KMS-11 (cell line): ENCODE measurements around the gene ARFGEF3.

ENCODE experiments used
- H2AFZ ChIP-seq: fragments of 200-600 bp; sonication (generic); 2 replicates; pipeline ENCODE4 v1.6.1; 2016; ENCODE audit warnings: antibody characterized with exemption, mixed run types, low read depth
- H3K27ac ChIP-seq: fragments of 200-600 bp; sonication (generic); 2 replicates; pipeline ENCODE4 v1.6.1; 2016; ENCODE audit warnings: mild to moderate bottlenecking, mixed run types
- H3K27me3 ChIP-seq: fragments of 200-600 bp; sonication (generic); 2 replicates; pipeline ENCODE4 v1.6.1; 2017; ENCODE audit warnings: mild to moderate bottlenecking, low read depth, mixed run types, moderate library complexity; ENCODE audit not compliant: insufficient read depth
- H3K36me3 ChIP-seq: fragments of 200-600 bp; sonication (generic); 2 replicates; pipeline ENCODE4 v1.6.1; 2017; ENCODE audit warnings: mild to moderate bottlenecking, mixed run types; ENCODE audit not compliant: insufficient read depth
- H3K4me1 ChIP-seq: fragments of 200-600 bp; sonication (generic); 2 replicates; pipeline ENCODE4 v1.6.1; 2016; ENCODE audit warnings: mild to moderate bottlenecking, low read depth, mixed run types; ENCODE audit not compliant: poor library complexity, severe bottlenecking
- H3K4me2 ChIP-seq: fragments of 200-600 bp; sonication (generic); 2 replicates; pipeline ENCODE4 v1.7.0; 2016; ENCODE audit warnings: mild to moderate bottlenecking, mixed run types
- H3K4me3 ChIP-seq: fragments of 200-600 bp; sonication (generic); IDR thresholded peaks from 2 replicates; pipeline ENCODE4 v1.6.1; 2017; ENCODE audit warnings: low read depth, low read length, mixed read lengths; ENCODE audit not compliant: insufficient read depth
- H3K79me2 ChIP-seq: fragments of 200-600 bp; sonication (generic); 2 replicates; pipeline ENCODE4 v1.6.1; 2016; ENCODE audit warnings: low read depth, mixed run types; ENCODE audit not compliant: insufficient read depth
- H3K9ac ChIP-seq: fragments of 200-600 bp; sonication (generic); 2 replicates; pipeline ENCODE4 v1.6.1; 2016; ENCODE audit warnings: mild to moderate bottlenecking, mixed run types
- H4K20me1 ChIP-seq: fragments of 200-600 bp; sonication (generic); 2 replicates; pipeline ENCODE4 v1.6.1; 2016; ENCODE audit warnings: mild to moderate bottlenecking, mixed run types; ENCODE audit not compliant: insufficient read depth
- TF ChIP-seq, protein P1 (sequence below): fragments of 200-600 bp; sonication (generic); conservative IDR thresholded peaks from 2 replicates; pipeline ENCODE4 v1.6.1; 2017; ENCODE audit warnings: low read depth, mild to moderate bottlenecking, antibody characterized with exemption, low read length, moderate library complexity, mixed read lengths

ARFGEF3 gene

DNA sequence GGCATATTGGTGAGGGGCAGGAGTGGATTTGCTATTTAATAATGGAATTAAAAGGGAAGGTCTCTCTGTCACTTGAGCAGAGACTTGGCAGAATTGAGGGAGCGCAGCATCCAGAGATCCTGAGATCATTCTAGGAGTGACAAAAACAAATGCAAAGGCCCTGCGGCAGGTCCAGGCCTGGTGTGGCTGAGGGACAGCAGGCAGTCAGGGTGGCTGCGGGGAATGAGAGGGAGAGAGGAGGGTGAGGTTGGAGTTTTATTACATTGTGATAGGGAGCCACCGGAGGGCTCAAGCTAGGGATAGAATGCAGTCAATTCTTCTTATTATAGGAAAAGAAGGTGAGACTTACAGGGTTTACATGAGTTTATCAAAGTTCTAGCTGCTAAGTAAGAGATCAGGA, 116.1 kb downstream of the ARFGEF3 start:
- Histone ChIP-seq H4K20me1 (no peaks in the 10 kb centered on the region), H3K4me3 (no peak overlapping the region), H3K27me3 (no peaks in the 10 kb centered on the region), H3K27ac (no peak overlapping the region), H2AFZ (no peak overlapping the region), H3K4me1 (no peaks in the 10 kb centered on the region), H3K79me2 (no peaks in the 10 kb centered on the region), H3K36me3 (no peaks in the 10 kb centered on the region), H3K9ac (no peak overlapping the region), H3K4me2 (no peak overlapping the region)
- TF ChIP-seq, protein P1, sequence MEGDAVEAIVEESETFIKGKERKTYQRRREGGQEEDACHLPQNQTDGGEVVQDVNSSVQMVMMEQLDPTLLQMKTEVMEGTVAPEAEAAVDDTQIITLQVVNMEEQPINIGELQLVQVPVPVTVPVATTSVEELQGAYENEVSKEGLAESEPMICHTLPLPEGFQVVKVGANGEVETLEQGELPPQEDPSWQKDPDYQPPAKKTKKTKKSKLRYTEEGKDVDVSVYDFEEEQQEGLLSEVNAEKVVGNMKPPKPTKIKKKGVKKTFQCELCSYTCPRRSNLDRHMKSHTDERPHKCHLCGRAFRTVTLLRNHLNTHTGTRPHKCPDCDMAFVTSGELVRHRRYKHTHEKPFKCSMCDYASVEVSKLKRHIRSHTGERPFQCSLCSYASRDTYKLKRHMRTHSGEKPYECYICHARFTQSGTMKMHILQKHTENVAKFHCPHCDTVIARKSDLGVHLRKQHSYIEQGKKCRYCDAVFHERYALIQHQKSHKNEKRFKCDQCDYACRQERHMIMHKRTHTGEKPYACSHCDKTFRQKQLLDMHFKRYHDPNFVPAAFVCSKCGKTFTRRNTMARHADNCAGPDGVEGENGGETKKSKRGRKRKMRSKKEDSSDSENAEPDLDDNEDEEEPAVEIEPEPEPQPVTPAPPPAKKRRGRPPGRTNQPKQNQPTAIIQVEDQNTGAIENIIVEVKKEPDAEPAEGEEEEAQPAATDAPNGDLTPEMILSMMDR = no peak

DNA sequence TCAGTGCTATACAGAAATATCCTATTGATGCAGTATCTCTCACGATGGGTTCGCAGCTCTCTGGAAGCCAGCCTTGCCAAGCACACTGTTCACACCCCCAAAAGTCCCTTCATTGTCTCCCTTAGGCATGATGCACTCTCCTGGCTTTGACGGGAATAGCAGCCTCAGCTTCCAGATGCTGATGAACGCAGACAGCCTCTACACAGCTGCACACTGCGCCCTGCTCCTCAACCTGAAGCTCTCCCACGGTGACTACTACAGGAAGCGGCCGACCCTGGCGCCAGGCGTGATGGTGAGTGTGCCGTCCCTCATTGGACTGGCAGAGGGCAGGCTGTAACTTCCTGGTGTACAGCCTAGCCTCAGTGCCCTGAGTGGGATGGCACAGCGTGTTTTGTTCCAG, 116.6 kb downstream of the ARFGEF3 start:
- TF ChIP-seq, protein P1 = no peak
- H3K9ac ChIP-seq = no peak overlapping the region
- H3K27me3 ChIP-seq = no peaks in the 10 kb centered on the region
- no peak overlapping the region for H3K4me2 ChIP-seq
- no peaks in the 10 kb centered on the region for H3K4me1 ChIP-seq
- no peak overlapping the region for H3K4me3 ChIP-seq
- H2AFZ ChIP-seq = no peak overlapping the region
- H3K36me3 ChIP-seq = no peaks in the 10 kb centered on the region
- no peaks in the 10 kb centered on the region for H3K79me2 ChIP-seq
- H3K27ac ChIP-seq = no peak overlapping the region
- no peaks in the 10 kb centered on the region for H4K20me1 ChIP-seq

DNA sequence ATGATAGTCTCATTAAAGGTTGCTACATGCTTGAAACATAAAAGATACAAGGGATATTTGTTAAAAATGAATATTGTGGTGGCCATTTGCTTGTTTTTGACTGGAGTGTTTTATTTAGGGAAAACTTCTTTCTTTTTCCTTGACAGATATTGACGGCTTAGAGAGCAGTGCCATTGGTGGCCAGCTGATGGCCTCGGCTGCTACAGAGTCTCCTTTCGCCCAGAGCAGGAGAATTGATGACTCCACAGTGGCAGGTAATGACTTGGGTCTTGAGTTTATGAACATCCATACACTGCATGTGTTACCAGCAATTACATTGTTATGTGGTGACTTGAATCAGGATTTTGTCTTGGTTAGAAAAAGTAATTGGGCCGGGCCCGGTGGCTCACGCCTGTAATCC, 124.1 kb downstream of the ARFGEF3 start:
- Histone ChIP-seq H3K4me2 (no peak overlapping the region), H3K4me1 (peaks cover 6% of the 10 kb centered on the region), H3K27ac (no peak overlapping the region), H2AFZ (no peak overlapping the region), H3K36me3 (no peaks in the 10 kb centered on the region), H3K4me3 (no peak overlapping the region), H3K9ac (no peak overlapping the region), H3K79me2 (no peaks in the 10 kb centered on the region), H3K27me3 (no peaks in the 10 kb centered on the region), H4K20me1 (no peaks in the 10 kb centered on the region)
- TF ChIP-seq, protein P1 = no peak

DNA sequence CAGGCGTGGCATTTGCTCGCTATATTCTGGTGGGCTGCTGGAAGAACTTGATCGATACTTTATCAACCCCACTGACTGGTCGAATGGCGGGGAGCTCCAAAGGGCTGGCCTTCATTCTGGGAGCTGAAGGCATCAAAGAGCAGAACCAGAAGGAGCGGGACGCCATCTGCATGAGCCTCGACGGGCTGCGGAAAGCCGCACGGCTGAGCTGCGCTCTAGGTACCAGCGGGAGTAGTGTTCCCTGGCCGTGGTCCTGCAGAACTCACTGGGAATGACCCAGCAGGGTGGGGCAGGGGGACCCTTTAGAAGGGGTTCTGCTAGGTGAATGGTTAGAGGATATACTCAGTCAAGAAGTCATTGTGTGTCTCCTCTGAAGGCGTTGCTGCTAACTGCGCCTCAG, 125.0 kb downstream of the ARFGEF3 start:
- no peaks in the 10 kb centered on the region for H3K79me2 ChIP-seq
- H3K4me3 ChIP-seq = no peak overlapping the region
- no peak overlapping the region for H3K4me2 ChIP-seq
- H3K36me3 ChIP-seq = no peaks in the 10 kb centered on the region
- no peaks in the 10 kb centered on the region for H4K20me1 ChIP-seq
- H3K9ac ChIP-seq = no peak overlapping the region
- H3K27ac ChIP-seq = no peak overlapping the region
- H3K27me3 ChIP-seq = no peaks in the 10 kb centered on the region
- peaks cover 6% of the 10 kb centered on the region for H3K4me1 ChIP-seq
- TF ChIP-seq, protein P1 = no peak
- no peak overlapping the region for H2AFZ ChIP-seq
